HG03575 (cell line): ENCODE results near the gene DBNDD2.

Source experiments
- ATAC-seq: cut with Tn5 transposase; IDR thresholded peaks from one replicate; pipeline ENCODE4 v1.9.1; 2021; ENCODE audit not compliant: unreplicated experiment, insufficient number of reproducible peaks, low FRiP score; ENCODE audit errors: extremely low read depth

Gene DBNDD2

GRCh38 chr20:45440891-45441685 is 33.0 kb downstream of the DBNDD2 start:
- ATAC-seq = no peak

- ATAC-seq = no peak
Measured at GRCh38 chr20:45441746-45442145, 33.7 kb downstream of the DBNDD2 start.

- ATAC-seq = no peak
Measured at GRCh38 chr20:45444050-45444449, 36.0 kb downstream of the DBNDD2 start.

- ATAC-seq = no peak
Measured at GRCh38 chr20:45445805-45446562, 37.9 kb downstream of the DBNDD2 start.

GRCh38 chr20:45448270-45448669 is 40.2 kb downstream of the DBNDD2 start:
- no peak for ATAC-seq

- no peak for ATAC-seq
Measured at GRCh38 chr20:45449528-45449927, 41.4 kb downstream of the DBNDD2 start.

GRCh38 chr20:45450097-45450818 is 42.2 kb downstream of the DBNDD2 start:
- ATAC-seq = no peak

- ATAC-seq = no peak
Measured at GRCh38 chr20:45452238-45452637, 44.1 kb downstream of the DBNDD2 start.

GRCh38 chr20:45452772-45453691 is 44.9 kb downstream of the DBNDD2 start:
- no peak for ATAC-seq

- ATAC-seq = no peak
Measured at GRCh38 chr20:45456632-45457031, 48.5 kb downstream of the DBNDD2 start.

GRCh38 chr20:45459606-45460005 is 51.5 kb downstream of the DBNDD2 start:
- ATAC-seq = no peak
